Myocyte (in vitro differentiated cells): ENCODE results near the gene CCN6. TPM values are rescaled to one million over a fixed set of nuclear protein-coding genes. Genes with fewer than 3 reads are reported as not detected.
A peak's percentile ranks its signal among the peaks of the same experiment; 100 is the strongest.
"Not testable (repeated sequence)": the region's sequence is repeated elsewhere in the genome, so short reads cannot be mapped to it uniquely, and the experiment has no call there.

Source experiments
- DNase-seq: peaks from one replicate; pipeline ENCODE4 v3.0.0-alpha.2; 2012; ENCODE audit warnings: low read depth
- total RNA-seq: library from RNA; depleted of rRNA; stranded (reverse); fragments of >200 nt; gene quantifications from 2 replicates; pipeline ENCODE4 v1.2.3, GENCODE V29; 2014

The CCN6 gene
- total RNA-seq, 1 donor from 2014 or later, result not detected

GRCh38 chr6:112029045-112029822, 24.7 kb upstream of the CCN6 start:
- peak; percentile 53 for DNase-seq

DNA sequence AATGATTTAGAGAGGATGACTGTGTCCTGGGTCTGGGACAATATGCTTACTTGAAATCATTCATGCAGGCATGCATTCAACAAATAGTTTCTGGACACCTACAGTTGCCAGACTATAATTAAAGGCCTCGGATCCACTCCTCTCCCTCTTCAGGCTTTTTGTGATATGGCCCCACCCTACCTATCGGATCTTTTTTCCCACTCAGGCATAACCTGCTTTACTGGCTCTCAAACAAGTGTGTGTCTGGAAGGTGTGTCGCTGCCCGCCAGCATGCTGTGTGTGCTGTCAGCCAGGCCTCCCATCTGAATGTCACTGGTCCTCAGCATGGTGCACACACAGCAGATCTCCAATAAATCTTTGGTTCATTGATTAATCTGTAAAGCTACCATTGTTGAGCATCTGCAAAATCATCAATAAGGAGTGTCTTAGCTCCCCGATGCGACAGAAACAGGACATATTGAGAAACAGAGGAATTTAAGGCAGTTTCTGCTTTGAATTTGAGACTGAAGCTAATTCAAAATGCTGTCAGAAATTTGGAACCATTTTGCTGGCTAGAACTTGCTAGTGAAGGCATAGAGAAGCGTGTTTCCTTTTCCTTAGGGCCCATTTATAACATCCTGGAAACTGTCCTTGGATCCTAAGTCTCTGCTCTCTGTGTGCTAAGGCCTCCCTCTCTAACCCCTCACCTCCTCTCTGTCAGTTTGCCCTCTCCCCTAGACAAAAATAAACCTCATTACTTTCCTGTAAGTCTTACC, 23.5 kb upstream of the CCN6 start:
- DNase-seq, result no peak

DNA sequence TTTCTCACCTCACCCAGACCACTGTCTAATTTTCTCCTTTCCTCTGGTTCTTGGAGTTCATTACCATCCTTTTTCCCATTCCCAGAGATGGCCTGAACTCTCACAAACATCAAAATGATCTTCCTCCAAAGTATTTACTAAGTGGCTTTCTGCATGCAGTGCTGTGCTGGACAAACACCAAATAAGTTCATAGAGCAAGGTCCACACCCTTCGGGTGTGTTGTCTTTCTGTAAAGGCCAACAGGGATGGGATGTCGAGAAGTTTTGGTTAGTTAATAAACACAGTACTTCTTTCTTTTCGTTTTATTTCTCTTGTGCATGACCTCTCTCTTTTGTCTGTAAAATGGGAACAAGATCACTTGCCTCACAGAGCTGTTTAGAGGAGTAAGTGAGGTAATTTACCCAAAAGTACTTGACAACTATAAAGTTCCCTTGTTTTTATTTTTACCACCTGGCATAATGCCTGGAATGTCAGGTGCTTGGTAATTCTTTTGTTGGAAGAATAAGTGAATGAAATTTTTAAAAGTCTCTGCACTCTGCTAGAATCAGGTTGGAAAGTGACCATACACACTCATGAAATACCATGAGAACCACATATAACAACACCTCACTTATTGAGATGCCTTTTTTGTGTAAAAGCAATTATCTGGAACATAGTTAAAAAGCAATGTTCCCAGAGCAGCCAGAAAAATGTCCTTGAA, 22.8 kb upstream of the CCN6 start:
- no peak for DNase-seq

- DNase-seq, result peak; percentile 66
These were observed 21.9 kb upstream of the CCN6 start for GRCh38 chr6:112031960-112032359.

- DNase-seq, result peak; percentile 41
These were observed 21.2 kb upstream of the CCN6 start for GRCh38 chr6:112032728-112033127.

- DNase-seq, result no peak
These were observed 19.9 kb upstream of the CCN6 start for GRCh38 chr6:112033791-112034615.

- DNase-seq, result no peak
These were observed 19.3 kb upstream of the CCN6 start for GRCh38 chr6:112034616-112034995.

- no peak for DNase-seq
These were observed 17.7 kb upstream of the CCN6 start for GRCh38 chr6:112036088-112036637.

DNA sequence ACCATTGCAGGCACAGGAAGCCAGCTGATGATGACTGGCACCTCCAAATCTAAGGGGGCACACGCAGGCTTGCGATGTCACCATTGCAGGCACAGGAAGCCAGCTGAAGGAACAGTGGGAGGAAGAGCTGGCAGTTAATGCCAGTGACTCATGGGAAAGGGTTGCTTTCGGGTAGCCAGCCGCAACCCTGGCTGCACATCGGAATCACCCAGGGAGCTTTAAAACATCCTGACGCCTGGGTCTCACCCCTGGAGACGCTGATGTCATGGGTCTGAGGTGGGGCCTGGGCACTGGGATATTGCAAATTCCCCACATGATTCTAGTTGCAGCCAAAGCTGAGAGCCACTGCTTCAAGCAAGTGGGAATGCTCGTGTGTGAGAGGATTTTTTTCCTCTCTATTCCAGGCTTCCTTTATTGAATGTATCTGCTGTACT, 16.1 kb upstream of the CCN6 start:
- DNase-seq, result peak; percentile 97

GRCh38 chr6:112038268-112038667, 15.6 kb upstream of the CCN6 start:
- DNase-seq, result peak; percentile 45

GRCh38 chr6:112038756-112039430, 15.0 kb upstream of the CCN6 start:
- DNase-seq, result peak; percentile 45

GRCh38 chr6:112039431-112039770, 14.5 kb upstream of the CCN6 start:
- peak; percentile 22 for DNase-seq

DNA sequence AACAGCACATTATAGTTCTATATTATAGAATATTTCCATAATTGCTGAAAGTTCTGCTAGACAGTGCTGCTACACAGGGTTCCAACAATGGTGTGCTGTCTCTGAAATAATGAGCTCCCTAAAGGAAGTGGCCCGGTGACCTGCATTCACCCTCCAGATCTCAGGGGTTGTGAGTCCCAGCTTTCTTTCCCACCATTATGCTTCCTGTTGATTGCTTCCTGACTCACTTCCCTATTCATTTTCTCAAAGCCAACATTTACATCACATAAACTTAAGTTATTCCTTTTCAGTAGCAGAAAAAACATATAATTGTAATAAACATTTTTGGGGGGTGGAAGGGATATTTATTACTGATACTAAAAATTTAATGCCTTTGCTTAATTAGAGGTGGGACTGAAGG, 12.9 kb upstream of the CCN6 start:
- no peak for DNase-seq

- DNase-seq, result no peak
These were observed 12.4 kb upstream of the CCN6 start for GRCh38 chr6:112041535-112041934.

- DNase-seq, result peak; percentile 92
These were observed 10.6 kb upstream of the CCN6 start for GRCh38 chr6:112043032-112044007.

GRCh38 chr6:112044196-112044595, 9.7 kb upstream of the CCN6 start:
- DNase-seq, result no peak

GRCh38 chr6:112044856-112045255, 9.0 kb upstream of the CCN6 start:
- DNase-seq, result peak; percentile 79

GRCh38 chr6:112047523-112047922, 6.4 kb upstream of the CCN6 start:
- not testable (repeated sequence) for DNase-seq
